GM18502 (cell line): Measurements from ENCODE around the gene GRIN3A.
"Not testable (repeated sequence)": the region's sequence is repeated elsewhere in the genome, so short reads cannot be mapped to it uniquely, and the experiment has no call there.

Source experiments
- ATAC-seq: cut with Tn5 transposase; IDR thresholded peaks from one replicate; pipeline ENCODE4 v1.9.1; 2021; ENCODE audit warnings: mild to moderate bottlenecking; ENCODE audit not compliant: unreplicated experiment, poor library complexity

Gene GRIN3A

DNA sequence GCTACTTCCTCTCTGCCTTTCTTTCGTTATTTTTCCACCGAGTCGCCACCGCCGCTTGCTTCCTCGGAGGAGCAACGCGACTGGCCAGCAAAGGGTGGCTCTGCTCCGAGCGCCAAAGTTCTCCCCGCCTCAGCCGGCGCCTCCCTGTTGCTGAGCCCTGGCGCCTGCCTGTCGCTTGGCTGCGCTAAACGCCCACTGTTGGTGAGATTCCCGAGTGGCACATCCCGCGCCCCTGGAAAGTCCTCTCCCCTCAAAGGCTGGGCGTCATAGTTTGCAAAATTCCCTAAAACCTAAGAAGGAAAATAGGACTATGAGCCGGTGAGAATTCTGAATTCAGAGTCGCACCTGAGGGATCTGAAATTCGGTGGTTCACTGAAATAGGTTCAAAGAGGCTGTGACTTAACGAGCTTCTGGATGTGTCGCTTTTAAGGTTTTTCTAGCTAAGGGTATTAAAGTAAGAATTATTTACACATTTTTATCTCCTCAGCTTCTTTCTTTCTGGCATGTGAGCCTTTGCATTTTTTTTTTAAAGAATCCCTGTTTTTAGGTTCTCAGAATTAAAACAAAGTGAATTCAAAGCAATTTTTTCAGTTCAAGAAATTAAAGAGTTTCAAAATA, at the start of gene GRIN3A:
Gene GRIN3A (minus strand): TSS at position 82 of the 618 bp plus-strand sequence. CDS start 668 bp downstream, outside the sequence.
- ATAC-seq: no peak

DNA sequence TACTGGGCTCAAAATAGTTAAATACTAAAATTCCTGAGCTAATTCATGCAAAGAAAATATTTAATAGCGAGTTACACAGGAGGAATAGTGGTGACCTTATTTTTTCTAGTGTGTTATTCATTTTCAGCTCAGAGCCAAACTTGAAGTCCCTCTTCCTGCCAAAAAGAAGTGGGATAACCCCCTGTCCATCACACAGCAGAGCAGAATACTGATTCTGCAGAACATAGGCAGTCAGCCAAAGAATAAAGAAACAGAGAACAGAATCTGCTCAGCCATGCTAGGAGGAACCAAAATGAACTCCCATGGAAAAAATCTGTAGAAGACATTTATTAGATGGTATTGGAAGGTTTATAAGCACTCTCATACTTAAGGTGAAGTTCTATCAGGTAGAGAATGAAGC, 49.4 kb upstream of the GRIN3A start:
- ATAC-seq: no peak

DNA sequence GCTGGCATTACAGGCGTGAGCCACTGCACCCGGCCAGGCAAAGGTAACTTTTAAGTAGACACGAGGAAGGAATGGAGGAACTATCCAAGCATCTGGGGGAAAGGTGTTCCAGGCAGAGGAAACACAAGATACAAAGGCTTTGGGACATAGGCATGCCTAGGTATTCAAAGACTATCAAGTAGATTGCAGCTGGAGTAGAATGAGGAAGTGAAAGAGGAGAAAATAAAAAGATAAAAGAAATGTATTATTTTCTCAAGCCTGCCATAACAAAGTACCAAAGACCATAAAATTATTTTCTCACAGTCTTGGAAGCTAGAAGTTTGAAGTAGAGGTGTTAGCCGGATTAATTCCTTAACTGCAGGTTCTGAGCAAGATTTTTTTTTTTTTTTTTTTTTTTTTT, 39.9 kb upstream of the GRIN3A start:
- no peak for ATAC-seq

- no peak for ATAC-seq
Observed at GRCh38 chr9:101764472-101764871, 26.0 kb upstream of the GRIN3A start.

- ATAC-seq: no peak
Observed at GRCh38 chr9:101758304-101758930, 20.0 kb upstream of the GRIN3A start.

DNA sequence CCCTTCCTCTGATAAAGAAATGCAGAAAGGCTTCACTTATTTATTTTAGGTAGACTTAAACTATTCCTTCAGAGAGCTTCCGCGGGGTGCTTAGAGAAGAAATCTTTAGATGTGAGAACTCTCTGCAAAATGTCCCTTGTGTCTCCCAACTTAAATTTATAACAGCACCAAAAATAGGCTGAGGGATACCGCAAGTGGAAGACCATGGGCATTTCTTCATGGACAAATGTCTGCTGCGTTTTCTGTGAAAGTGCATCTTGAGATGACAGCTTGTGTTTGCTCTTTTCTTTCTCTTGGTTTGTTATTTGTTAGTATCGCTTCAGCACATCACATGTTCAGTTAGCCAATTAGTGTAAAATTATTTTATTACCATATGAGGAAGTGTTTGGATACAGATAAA, 15.3 kb upstream of the GRIN3A start:
- ATAC-seq: no peak

- no peak for ATAC-seq
Observed at GRCh38 chr9:101751895-101752294, 13.4 kb upstream of the GRIN3A start.

DNA sequence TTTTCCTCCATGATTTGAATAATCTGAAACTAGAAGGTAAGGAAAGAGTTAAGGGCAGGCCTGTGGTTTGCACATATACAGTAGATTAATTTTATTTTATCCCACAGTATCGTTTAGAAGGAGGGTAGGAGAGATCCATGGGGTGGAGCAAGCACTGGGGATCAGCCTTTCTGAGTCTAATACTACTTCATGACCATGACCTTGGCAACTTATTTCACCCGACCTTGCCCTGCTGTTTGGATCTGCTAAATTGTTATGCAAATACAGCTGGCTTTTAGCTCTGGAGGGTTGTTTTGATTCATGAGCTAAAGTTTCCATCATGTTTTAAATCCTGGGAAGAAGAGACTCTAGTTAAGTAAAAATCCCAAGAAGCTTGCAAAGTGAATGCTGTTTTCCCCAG, 864 bp upstream of the GRIN3A start:
- ATAC-seq: no peak

DNA sequence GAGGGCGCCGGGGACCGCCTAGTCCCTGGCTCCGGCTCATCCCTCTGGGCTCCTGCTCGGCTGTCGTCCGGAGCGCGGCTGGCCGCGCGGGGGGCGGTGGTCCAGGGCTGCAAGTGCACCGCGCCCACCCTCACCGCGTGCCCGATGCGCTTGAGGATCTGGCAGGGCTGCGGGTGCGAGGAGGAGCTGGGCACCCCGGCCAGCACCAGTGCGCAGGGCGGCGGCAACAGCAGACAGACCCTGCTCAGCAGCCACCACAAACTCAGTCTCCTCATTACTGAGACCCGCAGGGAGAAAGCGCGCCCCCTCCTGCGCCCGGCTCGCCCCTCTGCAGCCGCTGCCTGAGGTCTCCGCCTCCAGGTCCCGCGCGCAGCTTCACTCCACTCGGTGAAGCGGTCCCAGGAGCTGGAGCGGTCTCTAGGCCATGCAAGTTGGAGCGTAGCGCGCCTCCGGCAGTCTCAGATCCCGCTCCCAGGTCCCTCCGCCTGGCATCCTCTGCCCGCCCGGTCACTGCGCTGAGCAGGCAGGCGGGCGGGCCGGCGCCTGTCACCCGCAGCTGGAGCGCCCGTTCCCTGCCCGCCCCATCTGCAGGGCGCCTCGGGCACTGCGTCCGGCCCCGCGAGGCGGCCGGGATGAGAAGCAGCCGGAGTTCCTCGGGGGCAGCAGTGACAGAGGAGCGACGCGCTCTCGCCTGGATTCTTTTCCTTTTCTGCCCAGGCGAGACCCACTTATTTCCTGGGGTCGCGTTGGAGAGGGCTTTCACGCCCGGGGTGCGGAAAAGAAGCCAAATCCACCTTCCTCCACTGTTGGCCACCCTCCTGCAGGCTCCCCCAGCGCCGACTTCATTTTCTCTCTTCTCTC, 512 bp downstream of the GRIN3A start:
- ATAC-seq: no peak

GRCh38 chr9:101737165-101737704, 1.2 kb downstream of the GRIN3A start:
- no peak for ATAC-seq

- no peak for ATAC-seq
Observed at GRCh38 chr9:101736717-101737116, 1.7 kb downstream of the GRIN3A start.

- ATAC-seq: no peak
Observed at GRCh38 chr9:101731429-101731828, 7.0 kb downstream of the GRIN3A start.

GRCh38 chr9:101727612-101728524, 10.6 kb downstream of the GRIN3A start:
- ATAC-seq: peak; percentile 96

DNA sequence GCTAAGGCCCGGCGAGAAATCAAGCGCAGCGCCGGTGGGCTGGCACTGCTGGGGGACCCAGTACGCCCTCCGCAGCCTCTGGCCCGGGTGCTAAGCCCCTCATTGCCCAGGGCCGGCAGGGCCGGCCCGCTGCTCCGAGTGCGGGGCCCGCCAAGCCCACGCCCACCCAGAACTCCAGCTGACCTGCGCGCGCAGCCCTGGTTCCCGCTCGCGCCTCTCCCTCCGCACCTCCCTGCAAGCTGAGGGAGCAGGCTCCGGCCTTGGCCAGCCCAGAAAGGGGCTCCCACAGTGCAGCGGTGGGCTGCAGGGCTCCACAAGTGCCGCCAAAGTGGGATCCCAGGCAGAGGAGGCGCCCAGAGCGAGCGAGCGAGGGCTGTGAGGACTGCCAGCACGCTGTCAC, 14.2 kb downstream of the GRIN3A start:
- not testable (repeated sequence) for ATAC-seq

DNA sequence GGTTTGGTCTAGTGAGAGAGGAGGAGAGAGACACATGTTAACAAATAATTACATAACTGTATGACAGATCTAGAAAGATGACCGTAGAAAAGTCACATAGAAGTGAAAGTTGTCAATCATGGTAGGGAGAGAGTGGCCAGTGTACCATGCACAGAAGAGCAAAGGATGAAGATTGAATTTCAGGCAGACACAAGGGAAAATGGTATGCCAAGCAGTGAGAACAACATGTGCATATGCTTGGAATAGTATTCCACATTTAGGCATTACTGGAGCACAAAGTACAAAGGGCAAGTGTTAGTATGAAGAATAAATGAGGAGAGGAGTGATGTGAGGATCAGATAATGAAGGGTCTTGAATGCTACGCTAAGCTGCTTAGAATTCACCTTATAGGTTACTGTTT, 20.3 kb downstream of the GRIN3A start:
- ATAC-seq: no peak

DNA sequence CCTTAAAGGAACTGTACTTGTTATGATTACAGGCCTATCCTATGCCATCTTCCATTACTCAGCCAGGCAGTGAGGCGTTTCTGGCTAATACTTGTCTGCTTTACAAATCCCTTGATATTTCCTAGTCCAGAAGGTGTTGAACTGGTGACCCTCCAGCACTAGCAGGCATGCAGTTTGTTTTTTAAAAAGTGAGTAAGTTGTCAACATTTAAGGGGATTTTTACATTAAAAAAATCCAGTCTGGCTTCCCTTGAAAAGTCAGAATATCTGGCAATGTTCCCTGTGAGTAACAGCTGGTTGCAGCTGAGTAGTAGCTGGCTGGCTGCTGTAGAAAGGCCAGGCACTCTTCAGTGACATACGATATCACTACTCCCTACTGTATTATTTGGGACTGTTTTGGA, 21.8 kb downstream of the GRIN3A start:
- no peak for ATAC-seq

DNA sequence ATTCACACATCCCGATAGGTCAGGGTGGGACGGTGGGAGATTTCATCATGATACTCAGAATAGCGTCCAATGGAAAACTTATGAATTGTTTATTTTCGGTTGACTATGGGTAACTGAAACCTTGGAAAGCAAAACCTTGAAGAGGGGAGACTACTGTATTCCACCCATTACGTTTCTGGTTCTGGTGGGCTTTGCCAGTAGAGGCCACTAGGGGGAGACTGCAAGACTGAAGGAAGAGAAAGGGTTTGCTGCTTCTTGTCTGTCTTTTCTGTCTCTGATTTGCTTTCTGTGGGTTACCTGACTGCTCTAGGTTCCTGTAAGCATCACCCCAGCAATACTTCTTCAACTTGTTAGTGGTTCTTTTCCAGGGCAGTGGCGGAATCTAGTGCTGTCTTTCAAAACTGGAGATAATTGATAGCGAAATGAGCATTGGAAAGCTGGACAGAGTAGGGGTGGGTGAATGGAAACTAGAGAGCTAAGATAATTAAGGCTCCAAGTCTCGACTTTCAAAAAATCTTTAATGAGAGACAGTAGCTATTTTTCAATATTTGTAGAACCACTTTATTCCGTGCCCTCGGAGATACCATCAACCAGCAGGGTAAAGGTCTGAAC, 27.0 kb downstream of the GRIN3A start:
- ATAC-seq: peak; percentile 87

DNA sequence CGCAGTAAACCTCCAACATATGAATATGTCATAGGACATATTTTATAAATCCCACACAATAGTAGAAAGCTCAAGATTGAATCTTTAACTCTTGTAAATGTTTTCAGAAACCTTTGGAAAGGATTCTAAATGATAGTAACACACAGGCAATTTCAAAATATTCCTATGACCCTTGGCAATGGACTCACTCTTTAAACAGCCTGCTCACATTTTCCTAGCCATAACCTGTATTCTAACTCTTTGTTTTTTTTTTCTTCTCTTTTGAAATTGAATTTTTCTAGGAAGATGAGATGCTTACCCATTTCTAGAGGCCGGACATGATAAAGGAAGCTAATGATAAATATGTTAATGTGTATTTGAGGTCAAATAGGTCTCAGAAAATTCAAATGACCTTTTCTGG, 29.6 kb downstream of the GRIN3A start:
- ATAC-seq: no peak

- ATAC-seq: no peak
Observed at GRCh38 chr9:101707721-101708120, 30.7 kb downstream of the GRIN3A start.

GRCh38 chr9:101706997-101707396, 31.4 kb downstream of the GRIN3A start:
- ATAC-seq: no peak
